Prostate gland (tissue), 2 donors: Measurements from ENCODE around the gene EGLN3.

Experiments used
- POLR2A ChIP-seq: fragments of 450-650 bp; IDR thresholded peaks from one replicate; pipeline ENCODE4 v1.6.1; 2016; ENCODE audit warnings: antibody characterized with exemption, mild to moderate bottlenecking
- POLR2AphosphoS5 ChIP-seq: sonication (generic); formaldehyde crosslinking; IDR thresholded peaks from one replicate; pipeline ENCODE4 v1.6.1; 2017; ENCODE audit warnings: antibody characterized with exemption
- TF ChIP-seq, protein P1 (sequence below), 4 experiments: fragments of 200-600 bp in 2 of 4; fragments of 450-650 bp in 2 of 4; sonication (generic) in 2 of 4; IDR thresholded peaks; 1 replicate in 3 of 4; 2 replicates in 1 of 4; pipeline ENCODE4 v1.5.1; 2016 to 2019; ENCODE audit warnings: antibody characterized with exemption in 4 of 4, mild to moderate bottlenecking in 2 of 4, moderate library complexity in 2 of 4

GRCh38 chr14:33940561-33941011, 10.3 kb downstream of the EGLN3 start:
- TF ChIP-seq, protein P1, sequence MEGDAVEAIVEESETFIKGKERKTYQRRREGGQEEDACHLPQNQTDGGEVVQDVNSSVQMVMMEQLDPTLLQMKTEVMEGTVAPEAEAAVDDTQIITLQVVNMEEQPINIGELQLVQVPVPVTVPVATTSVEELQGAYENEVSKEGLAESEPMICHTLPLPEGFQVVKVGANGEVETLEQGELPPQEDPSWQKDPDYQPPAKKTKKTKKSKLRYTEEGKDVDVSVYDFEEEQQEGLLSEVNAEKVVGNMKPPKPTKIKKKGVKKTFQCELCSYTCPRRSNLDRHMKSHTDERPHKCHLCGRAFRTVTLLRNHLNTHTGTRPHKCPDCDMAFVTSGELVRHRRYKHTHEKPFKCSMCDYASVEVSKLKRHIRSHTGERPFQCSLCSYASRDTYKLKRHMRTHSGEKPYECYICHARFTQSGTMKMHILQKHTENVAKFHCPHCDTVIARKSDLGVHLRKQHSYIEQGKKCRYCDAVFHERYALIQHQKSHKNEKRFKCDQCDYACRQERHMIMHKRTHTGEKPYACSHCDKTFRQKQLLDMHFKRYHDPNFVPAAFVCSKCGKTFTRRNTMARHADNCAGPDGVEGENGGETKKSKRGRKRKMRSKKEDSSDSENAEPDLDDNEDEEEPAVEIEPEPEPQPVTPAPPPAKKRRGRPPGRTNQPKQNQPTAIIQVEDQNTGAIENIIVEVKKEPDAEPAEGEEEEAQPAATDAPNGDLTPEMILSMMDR (IDR thresholded peaks at IDR 0.05) = no peak
- TF ChIP-seq POLR2A = no peak
- TF ChIP-seq POLR2AphosphoS5 = no peak
